NB4 (cell line): ENCODE measurements around the gene CBX1.

Experiments
- DNase-seq: peaks from one replicate; pipeline ENCODE4 v3.0.0; 2010; ENCODE audit warnings: low read depth
- H3K4me3 ChIP-seq: one replicate; pipeline ENCODE4 v1.5.1; 2011; ENCODE audit warnings: mild to moderate bottlenecking, low read depth, low read length, moderate library complexity
- CTCF ChIP-seq: IDR thresholded peaks from one replicate; pipeline ENCODE4 v1.5.1; 2012; ENCODE audit warnings: low read depth, low read length
- MAX ChIP-seq: IDR thresholded peaks from 2 replicates; pipeline ENCODE4 v1.6.1; 2011; ENCODE audit warnings: low read depth, low read length
- MYC ChIP-seq: IDR thresholded peaks from 2 replicates; pipeline ENCODE4 v1.6.1; 2011; ENCODE audit warnings: low read depth, low read length
- POLR2A ChIP-seq: IDR thresholded peaks from 2 replicates; pipeline ENCODE4 v1.6.1; 2011; ENCODE audit warnings: mild to moderate bottlenecking; ENCODE audit not compliant: insufficient read length; ENCODE audit errors: extremely low read depth

The CBX1 gene

GRCh38 chr17:48064638-48065037 is 36.6 kb downstream of the CBX1 start:
- DNase-seq, result no peak
- no peak for TF ChIP-seq MAX
- H3K4me3 ChIP-seq, result no peak overlapping the region

- TF ChIP-seq MYC, result no peak
- TF ChIP-seq MAX, result no peak
- TF ChIP-seq CTCF, result no peak
- TF ChIP-seq POLR2A, result no peak
- DNase-seq, result no peak
- H3K4me3 ChIP-seq, result no peak overlapping the region
Observed at GRCh38 chr17:48062273-48062672, 39.0 kb downstream of the CBX1 start.

- no peak for DNase-seq
- H3K4me3 ChIP-seq, result no peak overlapping the region
- no peak for TF ChIP-seq MAX
- TF ChIP-seq CTCF, result no peak
- no peak for TF ChIP-seq MYC
- no peak for TF ChIP-seq POLR2A
Observed at GRCh38 chr17:48060249-48060648, 41.0 kb downstream of the CBX1 start.

DNA sequence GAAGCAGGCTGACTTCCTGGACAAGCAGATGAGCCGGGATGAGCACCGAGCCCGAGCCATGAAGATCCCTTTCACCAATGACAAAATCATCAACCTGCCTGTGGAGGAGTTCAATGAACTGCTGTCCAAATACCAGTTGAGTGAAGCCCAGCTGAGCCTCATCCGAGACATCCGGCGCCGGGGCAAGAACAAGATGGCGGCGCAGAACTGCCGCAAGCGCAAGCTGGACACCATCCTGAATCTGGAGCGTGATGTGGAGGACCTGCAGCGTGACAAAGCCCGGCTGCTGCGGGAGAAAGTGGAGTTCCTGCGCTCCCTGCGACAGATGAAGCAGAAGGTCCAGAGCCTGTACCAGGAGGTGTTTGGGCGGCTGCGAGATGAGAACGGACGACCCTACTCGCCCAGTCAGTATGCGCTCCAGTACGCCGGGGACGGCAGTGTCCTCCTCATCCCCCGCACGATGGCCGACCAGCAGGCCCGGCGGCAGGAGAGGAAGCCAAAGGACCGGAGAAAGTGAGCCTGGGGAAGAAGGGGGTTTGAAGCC is 42.1 kb downstream of the CBX1 start:
- TF ChIP-seq MYC, result no peak
- no peak for TF ChIP-seq CTCF
- TF ChIP-seq POLR2A, result no peak
- no peak for TF ChIP-seq MAX
- DNase-seq, result no peak
- H3K4me3 ChIP-seq, result no peak overlapping the region

DNA sequence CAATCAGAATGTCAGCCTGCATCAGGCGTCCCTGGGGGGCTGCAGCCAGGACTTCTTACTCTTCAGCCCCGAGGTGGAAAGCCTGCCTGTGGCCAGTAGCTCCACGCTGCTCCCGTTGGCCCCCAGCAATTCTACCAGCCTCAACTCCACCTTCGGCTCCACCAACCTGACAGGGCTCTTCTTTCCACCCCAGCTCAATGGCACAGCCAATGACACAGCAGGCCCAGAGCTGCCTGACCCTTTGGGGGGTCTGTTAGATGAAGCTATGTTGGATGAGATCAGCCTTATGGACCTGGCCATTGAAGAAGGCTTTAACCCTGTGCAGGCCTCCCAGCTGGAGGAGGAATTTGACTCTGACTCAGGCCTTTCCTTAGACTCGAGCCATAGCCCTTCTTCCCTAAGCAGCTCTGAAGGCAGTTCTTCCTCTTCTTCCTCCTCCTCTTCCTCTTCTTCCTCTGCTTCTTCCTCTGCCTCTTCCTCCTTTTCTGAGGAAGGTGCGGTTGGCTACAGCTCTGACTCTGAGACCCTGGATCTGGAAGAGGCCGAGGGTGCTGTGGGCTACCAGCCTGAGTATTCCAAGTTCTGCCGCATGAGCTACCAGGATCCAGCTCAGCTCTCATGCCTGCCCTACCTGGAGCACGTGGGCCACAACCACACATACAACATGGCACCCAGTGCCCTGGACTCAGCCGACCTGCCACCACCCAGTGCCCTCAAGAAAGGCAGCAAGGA is 42.7 kb downstream of the CBX1 start:
- no peak overlapping the region for H3K4me3 ChIP-seq
- DNase-seq, result no peak
- no peak for TF ChIP-seq POLR2A
- no peak for TF ChIP-seq MAX
- no peak for TF ChIP-seq MYC
- no peak for TF ChIP-seq CTCF

DNA sequence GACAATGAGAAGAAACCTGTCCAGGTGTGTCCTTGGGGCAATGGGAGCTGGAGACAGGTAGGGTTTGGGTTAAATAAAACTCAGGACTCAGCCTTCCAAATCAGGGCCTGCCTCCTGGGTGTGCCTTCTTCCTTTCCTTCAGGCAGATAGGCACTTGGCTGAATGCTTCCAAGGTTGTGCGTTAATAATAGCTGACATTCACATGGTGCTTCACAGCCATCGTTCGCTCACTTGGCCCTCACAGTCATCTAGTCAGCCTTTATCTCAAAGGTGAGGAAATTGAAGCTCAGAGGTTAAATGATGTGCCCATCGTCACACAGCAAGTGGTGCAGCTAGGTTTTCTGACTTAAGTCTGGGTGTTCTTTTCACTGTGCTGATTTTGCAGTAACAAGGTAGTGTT is 43.7 kb downstream of the CBX1 start:
- DNase-seq, result no peak
- TF ChIP-seq MAX, result no peak
- no peak for TF ChIP-seq CTCF
- no peak for TF ChIP-seq MYC
- no peak for TF ChIP-seq POLR2A
- no peak overlapping the region for H3K4me3 ChIP-seq
